ENCODE data around the gene RRP36. TPM values are rescaled to one million over a fixed set of nuclear protein-coding genes. Genes with fewer than 3 reads are reported as not detected.
A peak's percentile ranks its signal among the peaks of the same experiment; 100 is the strongest.

The RRP36 gene
- total RNA-seq, 6 experiments from 2014 or later = 21.8 to 45.0 (median 23.3) TPM

DNA sequence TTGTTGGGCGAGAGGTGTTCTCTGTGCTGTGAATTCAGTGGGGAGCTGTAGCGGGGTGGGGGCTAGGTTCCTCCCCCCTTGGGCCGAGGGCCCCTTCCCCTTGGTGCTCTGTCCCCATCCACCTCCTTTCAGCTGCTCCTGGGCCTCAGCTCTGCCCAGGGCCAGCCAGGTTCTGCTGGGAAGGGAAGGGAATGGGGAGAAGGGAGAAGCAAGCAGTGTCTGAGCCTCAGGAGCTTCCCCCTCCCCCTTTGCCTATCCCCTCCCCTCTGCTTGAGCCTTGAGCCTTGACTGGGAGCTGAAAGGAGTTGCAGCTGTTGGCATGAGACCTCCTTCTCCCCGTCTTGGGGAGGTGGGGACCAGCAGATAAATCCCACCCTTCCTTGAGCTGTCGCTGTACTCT is 576 bp upstream of the RRP36 start:
- no peaks in the 10 kb centered on the region for H3K27me3 ChIP-seq
- 53% methylated on average over 4 of the region's 5 CpGs for WGBS (ENCODE audit: insufficient coverage, low coverage, low lambda C conversion rate, missing lambda C conversion rate)
- peak overlapping the region; percentile 88 to 96 (median 95) for H3K4me3 ChIP-seq
- peaks cover 0 to 15% (median 2%) of the 10 kb centered on the region in 4 donors for H3K4me1 ChIP-seq
- ATAC-seq (peak; percentile 5 to 18 (median 10)), DNase-seq (no peak)
- peaks cover 0 to 36% (median 11%) of the 10 kb centered on the region in 4 donors for H3K36me3 ChIP-seq
- TF ChIP-seq, protein P1, sequence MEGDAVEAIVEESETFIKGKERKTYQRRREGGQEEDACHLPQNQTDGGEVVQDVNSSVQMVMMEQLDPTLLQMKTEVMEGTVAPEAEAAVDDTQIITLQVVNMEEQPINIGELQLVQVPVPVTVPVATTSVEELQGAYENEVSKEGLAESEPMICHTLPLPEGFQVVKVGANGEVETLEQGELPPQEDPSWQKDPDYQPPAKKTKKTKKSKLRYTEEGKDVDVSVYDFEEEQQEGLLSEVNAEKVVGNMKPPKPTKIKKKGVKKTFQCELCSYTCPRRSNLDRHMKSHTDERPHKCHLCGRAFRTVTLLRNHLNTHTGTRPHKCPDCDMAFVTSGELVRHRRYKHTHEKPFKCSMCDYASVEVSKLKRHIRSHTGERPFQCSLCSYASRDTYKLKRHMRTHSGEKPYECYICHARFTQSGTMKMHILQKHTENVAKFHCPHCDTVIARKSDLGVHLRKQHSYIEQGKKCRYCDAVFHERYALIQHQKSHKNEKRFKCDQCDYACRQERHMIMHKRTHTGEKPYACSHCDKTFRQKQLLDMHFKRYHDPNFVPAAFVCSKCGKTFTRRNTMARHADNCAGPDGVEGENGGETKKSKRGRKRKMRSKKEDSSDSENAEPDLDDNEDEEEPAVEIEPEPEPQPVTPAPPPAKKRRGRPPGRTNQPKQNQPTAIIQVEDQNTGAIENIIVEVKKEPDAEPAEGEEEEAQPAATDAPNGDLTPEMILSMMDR (IDR thresholded peaks at IDR 0.05) = no peak
- TF ChIP-seq POLR2A (IDR thresholded peaks at IDR 0.05) = no peak
- intact Hi-C loops (cut with DNase I) = no loop called here
- H3K27ac ChIP-seq = peak overlapping the region; percentile 16 to 81 (median 57)
- no peaks in the 10 kb centered on the region for H3K9me3 ChIP-seq

DNA sequence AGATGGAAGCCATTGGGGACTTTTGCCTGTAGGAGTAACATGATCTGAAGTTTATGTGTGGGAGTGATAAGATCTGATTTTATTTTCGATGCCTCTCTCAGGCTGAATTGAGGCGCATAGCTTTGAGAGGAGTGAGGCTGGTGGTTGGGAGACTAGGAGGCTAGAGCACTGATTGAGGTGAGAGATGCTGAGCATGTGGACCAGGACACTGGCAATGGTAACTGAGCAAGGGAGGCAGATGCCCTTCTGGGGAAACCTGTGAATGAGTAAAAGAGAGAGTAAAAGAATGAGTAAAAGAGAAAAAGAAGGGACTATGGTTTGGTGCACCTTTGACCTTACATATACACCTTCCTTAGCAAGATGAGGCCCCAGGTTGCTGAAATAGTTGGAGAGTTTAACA is 3.0 kb downstream of the RRP36 start:
- intact Hi-C loops (cut with DNase I) = no loop called here
- H3K4me3 ChIP-seq = no peak overlapping the region
- peaks cover 0 to 8% (median 2%) of the 10 kb centered on the region in 4 donors for H3K4me1 ChIP-seq
- H3K27ac ChIP-seq = no peak overlapping the region
- DNase-seq (no peak), ATAC-seq (no peak)
- WGBS (ENCODE audit: insufficient coverage, low coverage, low lambda C conversion rate, missing lambda C conversion rate) = 80% methylated on average over 2 of the region's 2 CpGs
- TF ChIP-seq, protein P1 (IDR thresholded peaks at IDR 0.05) = no peak
- TF ChIP-seq POLR2A (IDR thresholded peaks at IDR 0.05) = no peak
- peaks cover 0 to 48% (median 25%) of the 10 kb centered on the region in 4 donors for H3K36me3 ChIP-seq
- H3K9me3 ChIP-seq = no peaks in the 10 kb centered on the region
- H3K27me3 ChIP-seq = no peaks in the 10 kb centered on the region

DNA sequence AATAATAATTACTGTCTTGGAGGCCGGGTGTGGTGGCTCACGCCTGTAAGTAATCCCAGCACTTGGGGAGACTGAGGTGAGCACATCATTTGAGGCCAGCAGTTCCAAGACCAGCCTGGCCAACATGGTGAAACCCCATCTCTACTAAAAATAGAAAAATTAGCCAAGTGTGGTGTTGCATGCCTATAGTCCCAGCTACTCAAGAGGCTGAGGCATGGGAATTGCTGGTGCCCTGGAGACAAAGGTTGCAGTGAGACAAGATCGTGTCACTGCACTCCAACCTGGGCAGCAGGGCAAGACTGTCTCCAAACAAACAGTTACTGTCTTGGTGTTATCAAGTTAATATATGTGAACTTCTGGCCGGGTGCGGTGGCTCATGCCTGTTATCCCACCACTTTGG is 4.9 kb downstream of the RRP36 start:
- intact Hi-C loops (cut with DNase I) = no loop called here
- H3K4me3 ChIP-seq = no peak overlapping the region
- WGBS (ENCODE audit: insufficient coverage, low coverage, low lambda C conversion rate, missing lambda C conversion rate) = 98% methylated on average over 5 of the region's 5 CpGs
- no peaks in the 10 kb centered on the region for H3K27me3 ChIP-seq
- TF ChIP-seq POLR2A (IDR thresholded peaks at IDR 0.05) = no peak
- TF ChIP-seq, protein P1 (IDR thresholded peaks at IDR 0.05) = no peak
- peaks cover 0 to 4% (median 0%) of the 10 kb centered on the region in 4 donors for H3K4me1 ChIP-seq
- no peak overlapping the region for H3K27ac ChIP-seq
- H3K36me3 ChIP-seq = peaks cover 0 to 63% (median 28%) of the 10 kb centered on the region in 4 donors
- no peaks in the 10 kb centered on the region for H3K9me3 ChIP-seq
- DNase-seq = no peak
- ATAC-seq = no peak

DNA sequence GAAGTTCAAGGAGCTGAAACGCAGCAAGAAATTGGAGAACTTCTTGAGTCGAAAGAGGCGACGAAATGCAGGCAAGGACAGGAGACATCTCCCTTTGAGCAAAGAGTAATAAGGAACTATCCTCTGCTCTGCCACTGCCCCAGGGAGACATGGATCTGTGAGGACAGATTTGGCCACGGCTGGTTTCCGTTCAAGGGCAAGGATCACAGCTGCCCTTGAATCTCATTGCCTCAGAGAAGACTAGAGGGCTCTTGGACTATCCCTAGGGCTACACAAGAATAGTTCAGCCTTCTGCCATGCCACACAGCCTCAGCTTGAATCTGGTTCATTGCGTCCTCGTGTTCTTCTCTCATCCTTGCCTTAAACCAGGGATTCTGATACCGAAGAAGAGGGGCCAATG is 7.7 kb downstream of the RRP36 start:
- Histone ChIP-seq H3K9me3 (no peaks in the 10 kb centered on the region), H3K4me1 (no peaks in the 10 kb centered on the region), H3K36me3 (peaks cover 0 to 73% (median 28%) of the 10 kb centered on the region in 4 donors), H3K4me3 (no peak overlapping the region), H3K27me3 (no peaks in the 10 kb centered on the region), H3K27ac (no peak overlapping the region)
- 92% methylated on average over 5 of the region's 9 CpGs for WGBS (ENCODE audit: insufficient coverage, low coverage, low lambda C conversion rate, missing lambda C conversion rate)
- TF ChIP-seq, protein P1 (IDR thresholded peaks at IDR 0.05) = no peak
- no peak for TF ChIP-seq POLR2A (IDR thresholded peaks at IDR 0.05)
- no peak for ATAC-seq
- intact Hi-C loops (cut with DNase I) = no loop called here
- no peak for DNase-seq

GRCh38 chr6:43032326-43032725 is 10.9 kb downstream of the RRP36 start:
- Histone ChIP-seq H3K36me3 (peaks cover 0 to 46% (median 14%) of the 10 kb centered on the region in 4 donors), H3K27me3 (no peaks in the 10 kb centered on the region), H3K4me1 (peaks cover 0 to 11% (median 0%) of the 10 kb centered on the region in 4 donors), H3K4me3 (no peak overlapping the region), H3K27ac (no peak overlapping the region), H3K9me3 (no peaks in the 10 kb centered on the region)
- DNase-seq (no peak), ATAC-seq (no peak)
- no peak for TF ChIP-seq POLR2A (IDR thresholded peaks at IDR 0.05)
- TF ChIP-seq, protein P1 (IDR thresholded peaks at IDR 0.05) = no peak
- intact Hi-C loops (cut with DNase I) = no loop called here
- 90% methylated on average over 2 of the region's 4 CpGs for WGBS (ENCODE audit: insufficient coverage, low coverage, low lambda C conversion rate, missing lambda C conversion rate)

Data from right lobe of liver (tissue), 6 donors.